KMS-11 (cell line): ENCODE results near the gene PHACTR1.

Experiments used
- H2AFZ ChIP-seq: fragments of 200-600 bp; sonication (generic); 2 replicates; pipeline ENCODE4 v1.6.1; 2016; ENCODE audit warnings: antibody characterized with exemption, mixed run types, low read depth
- H3K27ac ChIP-seq: fragments of 200-600 bp; sonication (generic); 2 replicates; pipeline ENCODE4 v1.6.1; 2016; ENCODE audit warnings: mild to moderate bottlenecking, mixed run types
- H3K27me3 ChIP-seq: fragments of 200-600 bp; sonication (generic); 2 replicates; pipeline ENCODE4 v1.6.1; 2017; ENCODE audit warnings: mild to moderate bottlenecking, low read depth, mixed run types, moderate library complexity; ENCODE audit not compliant: insufficient read depth
- H3K36me3 ChIP-seq: fragments of 200-600 bp; sonication (generic); 2 replicates; pipeline ENCODE4 v1.6.1; 2017; ENCODE audit warnings: mild to moderate bottlenecking, mixed run types; ENCODE audit not compliant: insufficient read depth
- H3K4me1 ChIP-seq: fragments of 200-600 bp; sonication (generic); 2 replicates; pipeline ENCODE4 v1.6.1; 2016; ENCODE audit warnings: mild to moderate bottlenecking, low read depth, mixed run types; ENCODE audit not compliant: poor library complexity, severe bottlenecking
- H3K4me2 ChIP-seq: fragments of 200-600 bp; sonication (generic); 2 replicates; pipeline ENCODE4 v1.7.0; 2016; ENCODE audit warnings: mild to moderate bottlenecking, mixed run types
- H3K4me3 ChIP-seq: fragments of 200-600 bp; sonication (generic); IDR thresholded peaks from 2 replicates; pipeline ENCODE4 v1.6.1; 2017; ENCODE audit warnings: low read depth, low read length, mixed read lengths; ENCODE audit not compliant: insufficient read depth
- H3K79me2 ChIP-seq: fragments of 200-600 bp; sonication (generic); 2 replicates; pipeline ENCODE4 v1.6.1; 2016; ENCODE audit warnings: low read depth, mixed run types; ENCODE audit not compliant: insufficient read depth
- H3K9ac ChIP-seq: fragments of 200-600 bp; sonication (generic); 2 replicates; pipeline ENCODE4 v1.6.1; 2016; ENCODE audit warnings: mild to moderate bottlenecking, mixed run types
- H4K20me1 ChIP-seq: fragments of 200-600 bp; sonication (generic); 2 replicates; pipeline ENCODE4 v1.6.1; 2016; ENCODE audit warnings: mild to moderate bottlenecking, mixed run types; ENCODE audit not compliant: insufficient read depth
- TF ChIP-seq, protein P1 (sequence below): fragments of 200-600 bp; sonication (generic); conservative IDR thresholded peaks from 2 replicates; pipeline ENCODE4 v1.6.1; 2017; ENCODE audit warnings: low read depth, mild to moderate bottlenecking, antibody characterized with exemption, low read length, moderate library complexity, mixed read lengths

PHACTR1 gene

DNA sequence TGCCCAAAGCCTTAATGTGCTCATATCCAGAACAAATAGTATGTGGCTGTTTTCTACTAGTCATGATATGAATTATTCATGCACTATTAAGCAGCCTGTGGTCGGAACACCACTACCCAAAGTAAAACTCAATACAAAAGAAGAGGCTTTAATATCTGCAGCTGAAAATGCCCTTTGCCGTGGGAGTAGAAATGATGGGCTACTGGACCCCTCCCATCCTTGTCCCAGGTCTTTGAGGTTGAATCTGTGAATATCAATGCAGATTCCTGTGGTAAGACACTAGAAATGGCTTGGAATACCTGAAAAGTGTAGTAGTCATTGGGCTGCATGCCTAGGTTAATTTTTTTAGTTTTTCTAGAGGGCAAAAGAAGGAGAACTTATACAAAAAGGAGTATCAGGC is 308.0 kb downstream of the PHACTR1 start:
- no peaks in the 10 kb centered on the region for H3K36me3 ChIP-seq
- no peak overlapping the region for H3K9ac ChIP-seq
- no peaks in the 10 kb centered on the region for H4K20me1 ChIP-seq
- H3K27ac ChIP-seq, result no peak overlapping the region
- H3K4me2 ChIP-seq, result no peak overlapping the region
- H3K4me3 ChIP-seq, result no peak overlapping the region
- H3K4me1 ChIP-seq, result no peaks in the 10 kb centered on the region
- no peaks in the 10 kb centered on the region for H3K27me3 ChIP-seq
- H3K79me2 ChIP-seq, result no peaks in the 10 kb centered on the region
- H2AFZ ChIP-seq, result no peak overlapping the region
- TF ChIP-seq, protein P1, sequence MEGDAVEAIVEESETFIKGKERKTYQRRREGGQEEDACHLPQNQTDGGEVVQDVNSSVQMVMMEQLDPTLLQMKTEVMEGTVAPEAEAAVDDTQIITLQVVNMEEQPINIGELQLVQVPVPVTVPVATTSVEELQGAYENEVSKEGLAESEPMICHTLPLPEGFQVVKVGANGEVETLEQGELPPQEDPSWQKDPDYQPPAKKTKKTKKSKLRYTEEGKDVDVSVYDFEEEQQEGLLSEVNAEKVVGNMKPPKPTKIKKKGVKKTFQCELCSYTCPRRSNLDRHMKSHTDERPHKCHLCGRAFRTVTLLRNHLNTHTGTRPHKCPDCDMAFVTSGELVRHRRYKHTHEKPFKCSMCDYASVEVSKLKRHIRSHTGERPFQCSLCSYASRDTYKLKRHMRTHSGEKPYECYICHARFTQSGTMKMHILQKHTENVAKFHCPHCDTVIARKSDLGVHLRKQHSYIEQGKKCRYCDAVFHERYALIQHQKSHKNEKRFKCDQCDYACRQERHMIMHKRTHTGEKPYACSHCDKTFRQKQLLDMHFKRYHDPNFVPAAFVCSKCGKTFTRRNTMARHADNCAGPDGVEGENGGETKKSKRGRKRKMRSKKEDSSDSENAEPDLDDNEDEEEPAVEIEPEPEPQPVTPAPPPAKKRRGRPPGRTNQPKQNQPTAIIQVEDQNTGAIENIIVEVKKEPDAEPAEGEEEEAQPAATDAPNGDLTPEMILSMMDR, result no peak

DNA sequence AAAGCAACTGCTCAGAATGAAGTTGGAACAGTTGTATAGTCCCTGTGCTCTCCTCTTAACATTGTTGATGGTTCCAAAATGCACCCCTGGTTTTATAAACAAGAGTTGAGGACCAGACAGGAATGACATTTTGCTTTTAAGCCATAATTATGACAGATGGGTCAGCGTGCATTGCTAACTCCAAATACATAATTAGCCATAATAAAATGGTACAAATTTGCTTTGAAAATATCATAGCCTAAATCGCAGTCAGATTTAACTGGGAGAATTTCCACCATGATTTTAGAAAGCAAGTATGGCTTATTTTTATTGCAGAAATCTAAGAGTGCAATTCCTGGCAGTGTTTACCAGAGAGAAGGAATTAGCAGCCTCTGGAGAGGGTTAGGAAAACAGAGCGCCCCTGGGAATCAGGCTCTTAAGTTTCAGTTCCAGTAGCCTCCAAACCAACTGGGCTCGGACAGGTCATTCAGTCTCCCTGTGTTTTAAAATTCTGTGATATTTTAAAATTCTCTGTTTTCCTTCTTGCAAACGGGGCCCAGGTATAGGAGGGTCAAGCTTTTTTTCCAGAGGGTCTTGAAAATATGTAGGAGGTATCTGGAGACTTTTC is 309.4 kb downstream of the PHACTR1 start:
- Histone ChIP-seq H4K20me1 (no peaks in the 10 kb centered on the region), H3K4me1 (no peaks in the 10 kb centered on the region), H2AFZ (no peak overlapping the region), H3K36me3 (no peaks in the 10 kb centered on the region), H3K27me3 (no peaks in the 10 kb centered on the region), H3K79me2 (no peaks in the 10 kb centered on the region), H3K4me2 (no peak overlapping the region), H3K4me3 (no peak overlapping the region), H3K9ac (no peak overlapping the region), H3K27ac (no peak overlapping the region)
- TF ChIP-seq, protein P1, result no peak

DNA sequence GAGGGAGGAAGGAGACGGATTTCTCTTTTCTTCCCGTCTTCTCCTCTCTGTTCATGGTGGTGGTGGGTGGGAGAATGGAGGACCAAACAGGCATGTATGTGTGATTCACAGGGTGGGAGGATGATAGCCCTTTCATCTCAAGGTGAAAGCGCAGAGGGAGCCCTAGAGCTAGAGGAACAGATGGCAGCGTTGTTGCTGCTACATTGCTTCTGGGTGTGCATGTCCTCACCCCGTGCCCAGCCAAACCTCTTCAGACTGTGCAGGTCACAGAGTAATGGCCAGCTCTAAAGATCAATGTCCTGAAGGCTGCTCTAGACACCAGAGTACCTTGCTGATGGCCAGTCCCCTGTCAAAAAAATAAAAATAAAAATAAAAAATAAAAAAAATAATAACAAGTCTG is 310.0 kb downstream of the PHACTR1 start:
- no peaks in the 10 kb centered on the region for H3K27me3 ChIP-seq
- H3K4me3 ChIP-seq, result no peak overlapping the region
- no peaks in the 10 kb centered on the region for H3K4me1 ChIP-seq
- no peaks in the 10 kb centered on the region for H4K20me1 ChIP-seq
- TF ChIP-seq, protein P1, result no peak
- no peak overlapping the region for H3K9ac ChIP-seq
- no peak overlapping the region for H3K4me2 ChIP-seq
- no peak overlapping the region for H2AFZ ChIP-seq
- H3K79me2 ChIP-seq, result no peaks in the 10 kb centered on the region
- no peaks in the 10 kb centered on the region for H3K36me3 ChIP-seq
- H3K27ac ChIP-seq, result no peak overlapping the region

DNA sequence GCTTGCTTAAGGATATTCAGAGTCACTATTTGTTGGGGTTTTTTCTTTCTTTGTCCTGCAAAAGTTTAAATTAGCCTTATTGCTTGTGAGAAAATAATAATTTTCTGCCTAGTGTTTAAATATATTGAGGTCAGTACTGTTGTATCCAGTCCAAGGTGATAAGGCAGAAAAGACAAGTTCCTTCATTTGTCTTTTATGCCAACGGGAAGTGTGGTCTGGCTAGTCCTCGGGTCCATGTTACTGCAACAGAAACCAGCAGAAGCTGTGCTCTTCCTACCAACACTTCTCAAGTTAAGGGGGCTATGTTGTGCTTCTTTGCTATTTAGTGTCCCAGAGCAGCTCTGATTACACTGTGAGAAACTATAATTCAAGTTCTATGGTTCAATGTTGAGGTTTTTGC is 310.6 kb downstream of the PHACTR1 start:
- H3K4me1 ChIP-seq, result no peaks in the 10 kb centered on the region
- no peaks in the 10 kb centered on the region for H3K36me3 ChIP-seq

More for the DNA sequence above, 310.6 kb downstream of the PHACTR1 start:
- H3K27me3 ChIP-seq, result no peaks in the 10 kb centered on the region
- no peak overlapping the region for H3K9ac ChIP-seq
- H4K20me1 ChIP-seq, result no peaks in the 10 kb centered on the region
- H3K4me3 ChIP-seq, result no peak overlapping the region
- no peak overlapping the region for H3K27ac ChIP-seq
- H3K79me2 ChIP-seq, result no peaks in the 10 kb centered on the region
- TF ChIP-seq, protein P1, result no peak
- H2AFZ ChIP-seq, result no peak overlapping the region
- no peak overlapping the region for H3K4me2 ChIP-seq
